ENCODE measurements around the gene MEX3D. TPM values are rescaled to one million over a fixed set of nuclear protein-coding genes. Genes with fewer than 3 reads are reported as not detected.

The MEX3D gene
- total RNA-seq, 6 experiments from 2014 or later = 6.7 to 16.6 (median 10.3) TPM

DNA sequence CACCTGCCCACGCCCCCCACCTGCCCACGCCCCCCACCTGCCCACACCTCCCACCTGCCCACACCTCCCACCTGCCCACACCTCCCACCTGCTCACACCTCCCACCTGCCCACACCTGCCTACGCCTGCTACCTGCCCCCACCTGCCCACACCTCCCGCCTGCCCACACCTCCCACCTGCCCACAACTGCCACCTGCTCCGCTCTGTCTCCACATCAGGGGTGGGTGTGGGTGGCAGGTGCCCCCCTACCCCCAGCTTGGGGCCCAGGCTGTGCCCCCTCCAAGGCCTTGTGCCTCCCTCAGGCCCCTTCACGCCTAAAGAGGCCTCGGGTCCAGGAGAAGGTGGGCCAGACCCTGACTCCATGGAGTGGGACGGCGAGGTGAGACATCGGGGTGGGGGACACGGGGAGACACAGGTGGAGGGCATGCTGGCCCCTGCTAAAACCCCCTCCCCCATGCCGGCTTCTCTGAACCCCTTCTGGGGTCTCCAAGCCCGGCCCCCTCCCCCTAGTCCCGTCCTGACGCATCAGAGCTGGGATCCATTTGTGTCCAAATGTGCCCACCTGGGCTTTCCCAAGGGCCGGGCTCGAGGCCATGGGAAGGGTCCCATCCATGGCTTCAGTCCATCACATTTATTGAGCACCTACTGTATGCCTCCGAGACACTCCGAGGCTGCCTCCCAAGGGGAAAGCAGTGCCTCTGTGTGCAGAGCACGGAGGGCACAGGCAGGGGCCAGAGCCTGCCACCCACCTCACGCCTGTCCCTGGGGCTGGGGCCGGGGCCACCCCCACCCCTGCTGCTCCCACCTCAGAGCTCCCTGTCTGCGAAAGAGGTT, 39.3 kb downstream of the MEX3D start:
- Histone ChIP-seq H3K9me3 (no peaks in the 10 kb centered on the region), H3K4me3 (no peak overlapping the region), H3K27ac (no peak overlapping the region), H3K27me3 (no peaks in the 10 kb centered on the region), H3K36me3 (no peaks in the 10 kb centered on the region), H3K4me1 (no peaks in the 10 kb centered on the region)
- intact Hi-C loops (cut with DNase I) = no loop called here
- ATAC-seq = no peak
- 51% methylated on average over 8 of the region's 23 CpGs for WGBS (ENCODE audit: insufficient coverage, low coverage, low lambda C conversion rate, missing lambda C conversion rate)
- DNase-seq = no peak
- no peak for TF ChIP-seq POLR2A (IDR thresholded peaks at IDR 0.05)
- TF ChIP-seq, protein P1, sequence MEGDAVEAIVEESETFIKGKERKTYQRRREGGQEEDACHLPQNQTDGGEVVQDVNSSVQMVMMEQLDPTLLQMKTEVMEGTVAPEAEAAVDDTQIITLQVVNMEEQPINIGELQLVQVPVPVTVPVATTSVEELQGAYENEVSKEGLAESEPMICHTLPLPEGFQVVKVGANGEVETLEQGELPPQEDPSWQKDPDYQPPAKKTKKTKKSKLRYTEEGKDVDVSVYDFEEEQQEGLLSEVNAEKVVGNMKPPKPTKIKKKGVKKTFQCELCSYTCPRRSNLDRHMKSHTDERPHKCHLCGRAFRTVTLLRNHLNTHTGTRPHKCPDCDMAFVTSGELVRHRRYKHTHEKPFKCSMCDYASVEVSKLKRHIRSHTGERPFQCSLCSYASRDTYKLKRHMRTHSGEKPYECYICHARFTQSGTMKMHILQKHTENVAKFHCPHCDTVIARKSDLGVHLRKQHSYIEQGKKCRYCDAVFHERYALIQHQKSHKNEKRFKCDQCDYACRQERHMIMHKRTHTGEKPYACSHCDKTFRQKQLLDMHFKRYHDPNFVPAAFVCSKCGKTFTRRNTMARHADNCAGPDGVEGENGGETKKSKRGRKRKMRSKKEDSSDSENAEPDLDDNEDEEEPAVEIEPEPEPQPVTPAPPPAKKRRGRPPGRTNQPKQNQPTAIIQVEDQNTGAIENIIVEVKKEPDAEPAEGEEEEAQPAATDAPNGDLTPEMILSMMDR (IDR thresholded peaks at IDR 0.05) = no peak

DNA sequence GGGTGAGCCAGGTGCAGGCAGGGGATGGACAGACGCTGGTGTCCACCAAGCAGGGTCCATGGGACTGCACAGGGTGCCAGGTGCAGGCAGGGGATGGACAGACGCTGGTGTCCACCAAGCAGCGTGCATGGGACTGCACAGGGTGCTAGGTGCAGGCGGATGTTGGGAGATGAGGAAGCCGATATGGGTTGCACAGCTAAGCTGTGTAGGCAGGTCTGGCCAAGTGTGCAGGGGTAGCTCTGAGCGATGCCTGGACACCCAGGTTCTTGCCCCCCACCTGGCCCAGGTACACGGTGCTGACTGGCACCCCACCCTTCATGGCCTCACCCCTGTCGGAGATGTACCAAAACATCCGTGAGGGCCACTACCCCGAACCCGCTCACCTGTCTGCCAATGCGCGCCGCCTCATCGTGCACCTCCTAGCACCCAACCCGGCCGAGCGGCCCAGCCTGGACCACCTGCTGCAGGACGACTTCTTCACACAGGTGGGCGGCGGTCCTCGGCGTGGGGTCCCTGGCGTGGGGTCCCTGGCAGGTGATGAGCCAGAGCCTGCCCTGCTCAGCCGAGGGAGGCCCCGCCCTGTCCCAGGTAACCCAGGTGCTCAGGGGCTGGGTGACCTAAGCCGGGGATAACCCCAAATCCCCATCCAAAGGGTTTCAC, 40.3 kb downstream of the MEX3D start:
- ATAC-seq (no peak), DNase-seq (no peak)
- Histone ChIP-seq H3K4me1 (no peaks in the 10 kb centered on the region), H3K9me3 (no peaks in the 10 kb centered on the region), H3K36me3 (no peaks in the 10 kb centered on the region), H3K27ac (no peak overlapping the region), H3K4me3 (no peak overlapping the region), H3K27me3 (no peaks in the 10 kb centered on the region)
- TF ChIP-seq, protein P1 (IDR thresholded peaks at IDR 0.05) = no peak
- TF ChIP-seq POLR2A (IDR thresholded peaks at IDR 0.05) = no peak
- 25% methylated on average over 2 of the region's 27 CpGs for WGBS (ENCODE audit: insufficient coverage, low coverage, low lambda C conversion rate, missing lambda C conversion rate)
- intact Hi-C loops (cut with DNase I) = no loop called here

DNA sequence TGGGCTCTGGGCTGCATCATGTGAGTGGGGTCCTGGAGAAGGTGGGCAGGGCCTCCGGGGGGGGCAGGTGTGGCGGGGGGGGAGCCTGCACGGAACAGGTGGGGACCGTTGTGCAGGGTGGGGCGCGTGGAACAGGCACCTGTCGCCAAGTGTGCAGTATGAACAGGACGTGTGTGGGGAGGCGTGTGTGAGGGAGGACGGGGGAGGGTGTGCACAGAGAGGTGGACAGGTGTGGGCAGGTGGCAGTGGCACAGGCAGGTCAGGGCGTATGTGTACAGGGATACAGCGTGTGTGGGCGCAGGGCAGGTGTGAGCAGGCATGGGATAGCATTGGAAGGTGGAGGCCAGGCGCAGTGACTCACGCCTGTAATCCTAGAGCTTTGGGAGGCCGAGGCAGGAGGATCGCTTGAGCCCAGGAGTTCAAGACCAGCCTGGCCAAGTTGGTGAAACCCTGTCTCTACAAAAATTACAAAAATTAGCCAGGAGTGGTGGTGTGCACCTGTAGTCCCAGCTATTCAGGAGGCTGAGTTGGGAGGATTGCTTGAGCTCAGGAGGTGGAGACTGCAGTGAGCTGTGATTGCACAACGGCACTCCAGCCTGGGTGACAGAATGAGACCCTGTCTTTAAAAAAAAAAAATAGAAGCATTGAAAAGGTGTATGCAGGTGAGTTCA, 41.0 kb downstream of the MEX3D start:
- intact Hi-C loops (cut with DNase I) = no loop called here
- ATAC-seq (no peak), DNase-seq (no peak)
- Histone ChIP-seq H3K9me3 (no peaks in the 10 kb centered on the region), H3K27me3 (no peaks in the 10 kb centered on the region), H3K27ac (no peak overlapping the region), H3K36me3 (no peaks in the 10 kb centered on the region), H3K4me3 (no peak overlapping the region), H3K4me1 (no peaks in the 10 kb centered on the region)
- 59% methylated on average over 11 of the region's 18 CpGs for WGBS (ENCODE audit: insufficient coverage, low coverage, low lambda C conversion rate, missing lambda C conversion rate)
- TF ChIP-seq, protein P1 (IDR thresholded peaks at IDR 0.05) = no peak
- no peak for TF ChIP-seq POLR2A (IDR thresholded peaks at IDR 0.05)

DNA sequence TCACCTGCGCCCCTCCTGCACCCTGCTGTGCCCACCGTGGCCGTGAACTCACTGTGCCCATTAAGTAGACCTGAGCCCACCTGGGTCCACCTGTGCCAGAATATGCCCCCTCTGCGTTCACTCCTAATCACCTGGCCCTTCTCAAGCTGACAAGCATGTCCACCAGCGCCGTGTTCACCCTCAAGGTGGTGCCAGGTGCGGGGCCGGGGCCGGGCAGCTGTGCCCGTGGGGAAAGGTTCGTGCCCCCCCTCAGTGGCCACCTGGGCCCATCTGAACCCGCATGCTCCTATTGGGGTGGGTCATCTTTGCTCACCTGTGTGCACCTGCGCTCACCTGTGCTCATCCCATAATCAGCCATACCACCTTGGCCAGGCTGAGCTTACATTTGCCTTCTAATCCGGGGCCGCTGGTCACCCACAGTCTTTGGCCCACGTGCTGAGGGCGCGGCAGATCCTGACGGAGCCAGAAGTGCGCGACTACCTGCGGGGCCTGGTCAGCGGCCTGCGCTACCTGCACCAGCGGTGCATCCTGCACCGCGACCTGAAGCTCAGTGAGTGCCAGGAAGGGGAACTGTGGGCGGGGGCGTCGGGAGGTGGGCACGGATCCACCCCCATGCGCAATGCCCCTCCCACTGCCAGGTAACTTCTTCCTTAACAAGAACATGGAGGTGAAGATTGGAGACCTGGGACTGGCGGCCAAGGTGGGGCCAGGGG, 41.9 kb downstream of the MEX3D start:
- Histone ChIP-seq H3K4me1 (no peaks in the 10 kb centered on the region), H3K27ac (no peak overlapping the region), H3K36me3 (no peaks in the 10 kb centered on the region), H3K4me3 (no peak overlapping the region), H3K9me3 (no peaks in the 10 kb centered on the region), H3K27me3 (no peaks in the 10 kb centered on the region)
- 67% methylated on average over 14 of the region's 33 CpGs for WGBS (ENCODE audit: insufficient coverage, low coverage, low lambda C conversion rate, missing lambda C conversion rate)
- DNase-seq = no peak
- intact Hi-C loops (cut with DNase I) = no loop called here
- no peak for ATAC-seq
- no peak for TF ChIP-seq POLR2A (IDR thresholded peaks at IDR 0.05)
- TF ChIP-seq, protein P1 (IDR thresholded peaks at IDR 0.05) = no peak

Data from right lobe of liver (tissue), 6 donors.